Erythroblast (primary cell): ENCODE results near the gene ZNF337.
"Not testable (repeated sequence)": the region's sequence is repeated elsewhere in the genome, so short reads cannot be mapped to it uniquely, and the experiment has no call there.

Experiments
- DNase-seq, 2 experiments: peaks; one replicate each; lab custom pipeline; 2025; lab: John Stamatoyannopoulos, UW
- GATA1 ChIP-seq: IDR thresholded peaks from 2 replicates; pipeline ENCODE4 v1.6.1; 2011; ENCODE audit warnings: low read depth, mild to moderate bottlenecking, control low read depth, low read length, moderate library complexity
- POLR2A ChIP-seq: IDR thresholded peaks from 2 replicates; pipeline ENCODE4 v1.6.1; 2011; ENCODE audit warnings: mild to moderate bottlenecking, low read length

Gene ZNF337

GRCh38 chr20:25696371-25697131 lies at the start of gene ZNF337:
ZNF337 (minus strand) TSS chr20:25696853; CDS start chr20:25686417, 10,436 bp downstream.
- DNase-seq = peak; percentile 94 to 95
- TF ChIP-seq POLR2A (peak; percentile 75), GATA1 (no peak)

DNA sequence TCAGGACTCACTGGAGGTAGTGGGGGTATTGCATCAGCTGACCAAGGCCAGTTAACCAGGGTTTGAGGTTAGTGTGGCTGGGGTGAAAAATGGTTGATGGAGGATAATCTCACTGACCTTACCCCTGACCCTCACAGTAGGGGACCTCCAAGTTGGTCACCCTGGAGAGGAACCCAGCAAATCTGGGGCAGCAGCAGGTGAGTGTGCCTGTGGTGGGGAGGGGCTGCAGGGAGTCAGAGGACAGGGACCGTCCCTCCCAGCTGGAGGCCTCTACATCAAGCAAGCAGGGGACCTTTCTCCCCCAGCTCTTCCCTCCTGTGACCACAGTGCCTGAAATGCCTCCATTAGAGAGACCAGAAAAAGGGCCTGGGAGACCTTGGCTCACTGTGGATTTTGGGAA lies 49.1 kb upstream of the ZNF337 start:
- no peak for DNase-seq
- TF ChIP-seq GATA1 (no peak), POLR2A (no peak)

- no peak for DNase-seq
- TF ChIP-seq GATA1 (no peak), POLR2A (no peak)
These were observed 48.4 kb upstream of the ZNF337 start for GRCh38 chr20:25745100-25745499.

DNA sequence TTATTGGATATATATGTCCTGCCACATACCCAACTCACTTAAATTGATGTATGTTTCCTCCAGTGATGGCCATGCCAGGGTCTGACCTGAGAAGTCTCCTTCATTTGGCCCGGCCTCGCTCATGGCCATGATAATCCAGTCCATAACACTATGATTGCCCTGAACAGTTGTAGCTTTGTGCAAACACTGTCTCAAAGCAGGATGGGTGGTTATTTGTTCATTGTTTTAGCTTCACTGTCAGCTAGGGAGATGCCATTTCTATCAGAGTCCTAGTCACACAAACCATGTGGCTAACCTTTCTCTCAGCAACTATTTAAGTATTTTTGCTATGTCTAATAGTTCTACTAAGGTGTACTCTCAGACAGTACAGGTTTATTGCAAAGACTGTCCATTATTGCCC lies 47.6 kb upstream of the ZNF337 start:
- TF ChIP-seq POLR2A (no peak), GATA1 (no peak)
- DNase-seq = no peak

DNA sequence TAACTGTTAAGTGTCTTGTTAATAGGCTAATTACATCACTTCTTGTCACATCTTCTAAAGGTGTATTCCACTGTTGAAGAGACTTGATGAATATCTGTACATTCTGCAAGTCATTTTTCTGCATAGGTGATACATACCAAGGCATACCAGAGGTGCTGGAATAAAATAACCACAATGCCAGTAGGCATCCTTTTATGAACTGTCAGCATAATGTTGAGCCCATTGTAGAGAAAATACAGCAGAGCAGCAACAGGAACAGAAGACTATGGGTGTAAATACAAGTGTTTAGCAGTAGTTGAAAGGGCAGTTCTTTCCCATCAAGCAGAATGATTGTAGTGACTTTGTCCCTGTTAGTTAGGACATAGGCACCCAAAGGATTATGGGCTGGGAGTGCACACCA lies 44.4 kb upstream of the ZNF337 start:
- DNase-seq = no peak
- TF ChIP-seq POLR2A (no peak), GATA1 (no peak)

DNA sequence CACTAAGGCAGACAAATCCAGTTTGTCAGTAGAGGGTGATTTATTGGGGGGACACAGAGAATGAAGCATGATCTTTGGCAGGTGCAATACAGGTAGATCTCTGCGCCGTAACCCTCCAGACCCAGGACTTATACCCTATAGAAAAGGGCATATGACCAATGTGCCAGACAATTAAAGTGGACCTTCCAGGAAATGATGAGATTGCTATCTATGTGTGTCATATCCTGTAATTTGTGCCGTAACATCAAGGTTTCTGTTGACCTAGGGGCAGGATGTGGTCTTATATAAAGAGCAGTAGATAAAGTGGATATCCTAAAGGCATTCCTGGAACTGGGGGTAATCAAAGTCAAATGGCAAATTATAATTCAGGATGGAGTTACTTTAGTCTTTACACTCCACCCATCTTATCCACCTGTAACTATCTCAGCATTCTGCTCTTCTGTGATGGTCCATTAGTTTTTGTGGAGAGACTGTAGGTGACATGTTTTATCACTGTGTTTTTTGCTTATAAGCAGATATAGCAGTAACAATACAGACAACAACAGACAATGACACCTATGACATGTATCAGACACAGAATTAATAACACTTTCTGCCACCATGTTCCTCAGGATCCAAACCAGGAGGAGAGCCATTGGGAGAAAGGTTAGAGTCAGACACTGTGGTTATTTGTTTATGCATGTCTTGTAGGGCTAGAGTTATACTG lies 43.1 kb upstream of the ZNF337 start:
- TF ChIP-seq GATA1 (no peak), POLR2A (no peak)
- no peak for DNase-seq

DNA sequence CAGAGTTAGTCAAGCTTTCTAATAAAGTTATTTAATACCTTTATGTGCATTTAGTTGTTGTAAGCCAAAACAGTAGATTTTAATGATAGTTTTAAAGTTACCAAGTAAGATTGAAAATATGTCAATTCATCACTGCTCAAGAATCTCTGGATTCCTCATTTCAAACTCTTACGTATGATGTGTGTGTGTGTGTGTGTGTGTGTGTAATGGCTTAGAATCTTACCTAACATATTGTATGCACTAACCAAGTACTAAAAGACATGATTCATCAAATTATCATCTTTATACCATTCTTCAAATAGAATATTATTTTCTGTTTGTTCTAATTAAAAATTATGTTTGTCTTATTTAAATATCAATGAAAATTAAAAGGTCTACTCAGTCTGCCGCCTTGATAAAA lies 41.5 kb upstream of the ZNF337 start:
- TF ChIP-seq GATA1 (no peak), POLR2A (no peak)
- DNase-seq = no peak

- TF ChIP-seq POLR2A (no peak), GATA1 (no peak)
These were observed 37.2 kb upstream of the ZNF337 start for GRCh38 chr20:25733903-25734302.

GRCh38 chr20:25730862-25731261 lies 34.2 kb upstream of the ZNF337 start:
- no peak for DNase-seq
- TF ChIP-seq POLR2A (no peak), GATA1 (no peak)

More at GRCh38 chr20:25733903-25734302, 37.2 kb upstream of the ZNF337 start:
- DNase-seq = no peak

DNA sequence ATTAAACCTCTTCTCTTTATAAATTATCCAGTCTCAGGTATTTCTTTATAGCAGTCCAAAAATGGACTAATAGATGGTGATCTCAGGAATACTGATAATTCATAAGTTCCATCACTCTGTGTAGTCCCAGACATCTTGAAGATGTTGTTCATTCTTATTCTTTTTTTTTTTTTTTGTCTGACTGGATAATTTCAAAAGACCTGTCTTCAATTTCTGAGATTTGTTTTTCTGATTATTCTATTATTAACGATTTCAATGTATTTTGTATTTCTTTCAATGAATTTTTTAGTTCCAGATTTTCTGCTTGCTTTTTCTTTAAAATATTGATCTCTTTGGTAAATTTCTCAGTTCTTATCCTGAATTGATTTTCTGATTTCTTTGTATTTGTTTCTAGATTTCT lies 29.7 kb upstream of the ZNF337 start:
- no peak for DNase-seq
- no peak for TF ChIP-seq POLR2A

GRCh38 chr20:25725639-25726038 lies 29.0 kb upstream of the ZNF337 start:
- TF ChIP-seq POLR2A = no peak
- no peak for DNase-seq

- no peak for TF ChIP-seq POLR2A
- TF ChIP-seq GATA1 = no peak
- DNase-seq = no peak
These were observed 27.3 kb upstream of the ZNF337 start for GRCh38 chr20:25723975-25724374.

- DNase-seq = no peak
These were observed 23.6 kb upstream of the ZNF337 start for GRCh38 chr20:25720285-25720684.

GRCh38 chr20:25718896-25719809 lies 22.5 kb upstream of the ZNF337 start:
- DNase-seq = not testable (repeated sequence)

More at GRCh38 chr20:25720285-25720684, 23.6 kb upstream of the ZNF337 start:
- no peak for TF ChIP-seq GATA1
- no peak for TF ChIP-seq POLR2A
